Type B pancreatic cell (in vitro differentiated cells): ENCODE measurements around the gene MAD2L2. TPM values are rescaled to one million over a fixed set of nuclear protein-coding genes. Genes with fewer than 3 reads are reported as not detected.

Source experiments
- DNase-seq: peaks from one replicate; pipeline ENCODE4 v3.0.0; 2021; ENCODE audit warnings: mixed read lengths; ENCODE audit not compliant: unreplicated experiment; ENCODE audit errors: extremely low spot score
- H3K27ac Mint-ChIP-seq: 2 replicates; pipeline ENCODE4 v1.8.0; 2021; ENCODE audit warnings: mild to moderate bottlenecking, mixed read lengths
- H3K27me3 Mint-ChIP-seq: 2 replicates; pipeline ENCODE4 v1.8.0; 2021; ENCODE audit warnings: mixed read lengths
- H3K36me3 Mint-ChIP-seq: 2 replicates; pipeline ENCODE4 v1.8.0; 2021; ENCODE audit warnings: mixed read lengths
- H3K4me1 Mint-ChIP-seq: one replicate; pipeline ENCODE4 v1.8.0; 2021; ENCODE audit warnings: mixed read lengths; ENCODE audit not compliant: unreplicated experiment
- H3K4me3 Mint-ChIP-seq: 2 replicates; pipeline ENCODE4 v1.8.0; 2021; ENCODE audit warnings: mild to moderate bottlenecking, mixed read lengths
- H3K9me3 Mint-ChIP-seq: 2 replicates; pipeline ENCODE4 v1.8.0; 2021; ENCODE audit warnings: mixed read lengths
- CTCF ChIP-seq: fragments of 200-600 bp; sonication (generic); conservative IDR thresholded peaks from 2 replicates; pipeline ENCODE4 v1.5.0; 2021; ENCODE audit warnings: antibody characterized with exemption, mild to moderate bottlenecking
- total RNA-seq: library from RNA; stranded (reverse); gene quantifications from 2 replicates; pipeline ENCODE4 v1.2.1, GENCODE V29; 2021; ENCODE audit warnings: low replicate concordance

MAD2L2 gene
- total RNA-seq, 1 donor from 2014 or later: 70.7 TPM

GRCh38 chr1:11639372-11639771 is 41.6 kb downstream of the MAD2L2 start:
- Mint-ChIP-seq H3K4me3 (no peak overlapping the region), H3K4me1 (no peaks in the 10 kb centered on the region), H3K9me3 (no peaks in the 10 kb centered on the region), H3K27me3 (peaks cover 21% of the 10 kb centered on the region), H3K27ac (no peak overlapping the region), H3K36me3 (no peaks in the 10 kb centered on the region)
- no peak for TF ChIP-seq CTCF
- no peak for DNase-seq

GRCh38 chr1:11638121-11638520 is 42.8 kb downstream of the MAD2L2 start:
- H3K4me3 Mint-ChIP-seq: no peak overlapping the region
- no peak for DNase-seq

GRCh38 chr1:11634365-11635192 is 46.4 kb downstream of the MAD2L2 start:
- H3K27ac Mint-ChIP-seq: no peak overlapping the region
- DNase-seq: no peak
- H3K4me3 Mint-ChIP-seq: no peak overlapping the region
- peaks cover 19% of the 10 kb centered on the region for H3K27me3 Mint-ChIP-seq
- H3K36me3 Mint-ChIP-seq: no peaks in the 10 kb centered on the region
- no peaks in the 10 kb centered on the region for H3K4me1 Mint-ChIP-seq
- TF ChIP-seq CTCF: no peak
- no peaks in the 10 kb centered on the region for H3K9me3 Mint-ChIP-seq

More at GRCh38 chr1:11638121-11638520, 42.8 kb downstream of the MAD2L2 start:
- TF ChIP-seq CTCF: no peak
- H3K9me3 Mint-ChIP-seq: no peaks in the 10 kb centered on the region
- no peaks in the 10 kb centered on the region for H3K4me1 Mint-ChIP-seq
- peaks cover 21% of the 10 kb centered on the region for H3K27me3 Mint-ChIP-seq
- H3K27ac Mint-ChIP-seq: no peak overlapping the region
- no peaks in the 10 kb centered on the region for H3K36me3 Mint-ChIP-seq

GRCh38 chr1:11629184-11630016 is 51.5 kb downstream of the MAD2L2 start:
- no peaks in the 10 kb centered on the region for H3K9me3 Mint-ChIP-seq
- TF ChIP-seq CTCF: no peak
- no peaks in the 10 kb centered on the region for H3K36me3 Mint-ChIP-seq
- DNase-seq: no peak
- H3K4me3 Mint-ChIP-seq: no peak overlapping the region
- H3K27me3 Mint-ChIP-seq: peaks cover 26% of the 10 kb centered on the region
- H3K4me1 Mint-ChIP-seq: no peaks in the 10 kb centered on the region
- no peak overlapping the region for H3K27ac Mint-ChIP-seq

- Mint-ChIP-seq H3K4me3 (no peak overlapping the region), H3K36me3 (no peaks in the 10 kb centered on the region), H3K4me1 (no peaks in the 10 kb centered on the region), H3K27ac (no peak overlapping the region), H3K27me3 (peaks cover 22% of the 10 kb centered on the region), H3K9me3 (no peaks in the 10 kb centered on the region)
- DNase-seq: no peak
- no peak for TF ChIP-seq CTCF
Observed at GRCh38 chr1:11628767-11629166, 52.2 kb downstream of the MAD2L2 start.
